Measurements from ENCODE around the gene GPHN.

GPHN gene

GRCh38 chr14:67221248-67221981, 713.5 kb downstream of the GPHN start:
- H2BK12ac ChIP-seq (ENCODE audit: low read length) = no peak overlapping the region
- H2AK5ac ChIP-seq (ENCODE audit: low read length) = no peak overlapping the region

GRCh38 chr14:67221982-67222328, 714.0 kb downstream of the GPHN start:
- no peak overlapping the region for H3K27ac ChIP-seq (ENCODE audit: low read depth, low read length)
- no peak for DNase-seq
- H3K9ac ChIP-seq (ENCODE audit: low read length) = no peak overlapping the region
- H3K4me2 ChIP-seq (ENCODE audit: low read length) = no peak overlapping the region
- no peaks in the 10 kb centered on the region for H3K9me3 ChIP-seq (ENCODE audit: insufficient read depth, low read depth, low read length)
- no peaks in the 10 kb centered on the region for H3K79me1 ChIP-seq (ENCODE audit: low read length)
- H3K79me2 ChIP-seq (ENCODE audit: control insufficient read depth, insufficient read depth, low read length, poor library complexity) = no peaks in the 10 kb centered on the region
- H3K4me3 ChIP-seq (ENCODE audit: low read depth, low read length) = no peak overlapping the region
- H2AK5ac ChIP-seq (ENCODE audit: low read length) = no peak overlapping the region
- no peaks in the 10 kb centered on the region for H3K27me3 ChIP-seq (ENCODE audit: insufficient read depth, low read length)
- no peak overlapping the region for H2BK120ac ChIP-seq (ENCODE audit: insufficient read depth, low read length, poor library complexity)
- WGBS (ENCODE audit: extremely low coverage, insufficient coverage, insufficient read length) = no CpG with 5 or more reads among the region's 4 CpGs
- no peak overlapping the region for H3K23ac ChIP-seq (ENCODE audit: low read length)
- H3K14ac ChIP-seq (ENCODE audit: low read length) = no peak overlapping the region
- no peak overlapping the region for H2AFZ ChIP-seq (ENCODE audit: insufficient read depth, low read length, poor library complexity)
- H3K36me3 ChIP-seq (ENCODE audit: control insufficient read depth in 1 of 2, insufficient read depth in 2 of 2, low read length in 2 of 2) = no peaks in the 10 kb centered on the region
- H3K4ac ChIP-seq (ENCODE audit: low read depth, low read length) = no peak overlapping the region
- no peak overlapping the region for H4K91ac ChIP-seq (ENCODE audit: low read depth, low read length)
- no peak overlapping the region for H3K18ac ChIP-seq (ENCODE audit: low read length)
- H2BK5ac ChIP-seq (ENCODE audit: low read depth, low read length, poor library complexity) = no peak overlapping the region
- H3K4me1 ChIP-seq (ENCODE audit: control insufficient read depth in 1 of 2, insufficient read depth in 2 of 2, low read length in 2 of 2) = peaks cover 4 to 6% of the 10 kb centered on the region in 2 experiments
- no peak overlapping the region for H2BK12ac ChIP-seq (ENCODE audit: low read length)
- H4K12ac ChIP-seq (ENCODE audit: low read depth, low read length) = no peak overlapping the region
- no peak overlapping the region for H4K8ac ChIP-seq (ENCODE audit: low read depth, low read length)

More at GRCh38 chr14:67221248-67221981, 713.5 kb downstream of the GPHN start:
- Histone ChIP-seq H4K8ac (ENCODE audit: low read depth, low read length) (no peak overlapping the region), H3K79me1 (ENCODE audit: low read length) (no peaks in the 10 kb centered on the region), H3K9me3 (ENCODE audit: insufficient read depth, low read depth, low read length) (no peaks in the 10 kb centered on the region), H3K4me1 (ENCODE audit: control insufficient read depth in 1 of 2, insufficient read depth in 2 of 2, low read length in 2 of 2) (peaks cover 4 to 6% of the 10 kb centered on the region in 2 experiments), H3K23ac (ENCODE audit: low read length) (no peak overlapping the region), H4K12ac (ENCODE audit: low read depth, low read length) (no peak overlapping the region), H2BK5ac (ENCODE audit: low read depth, low read length, poor library complexity) (no peak overlapping the region), H3K9ac (ENCODE audit: low read length) (no peak overlapping the region), H3K27me3 (ENCODE audit: insufficient read depth, low read length) (no peaks in the 10 kb centered on the region), H3K4ac (ENCODE audit: low read depth, low read length) (no peak overlapping the region), H3K14ac (ENCODE audit: low read length) (no peak overlapping the region), H3K4me3 (ENCODE audit: low read depth, low read length) (no peak overlapping the region), H4K91ac (ENCODE audit: low read depth, low read length) (no peak overlapping the region), H3K27ac (ENCODE audit: low read depth, low read length) (no peak overlapping the region), H3K4me2 (ENCODE audit: low read length) (no peak overlapping the region), H3K18ac (ENCODE audit: low read length) (no peak overlapping the region), H2BK120ac (ENCODE audit: insufficient read depth, low read length, poor library complexity) (no peak overlapping the region), H3K36me3 (ENCODE audit: control insufficient read depth in 1 of 2, insufficient read depth in 2 of 2, low read length in 2 of 2) (no peaks in the 10 kb centered on the region), H2AFZ (ENCODE audit: insufficient read depth, low read length, poor library complexity) (no peak overlapping the region), H3K79me2 (ENCODE audit: control insufficient read depth, insufficient read depth, low read length, poor library complexity) (no peaks in the 10 kb centered on the region)
- WGBS (ENCODE audit: extremely low coverage, insufficient coverage, insufficient read length) = no CpG with 5 or more reads among the region's 6 CpGs
- peak; percentile 30 to 91 for DNase-seq

DNA sequence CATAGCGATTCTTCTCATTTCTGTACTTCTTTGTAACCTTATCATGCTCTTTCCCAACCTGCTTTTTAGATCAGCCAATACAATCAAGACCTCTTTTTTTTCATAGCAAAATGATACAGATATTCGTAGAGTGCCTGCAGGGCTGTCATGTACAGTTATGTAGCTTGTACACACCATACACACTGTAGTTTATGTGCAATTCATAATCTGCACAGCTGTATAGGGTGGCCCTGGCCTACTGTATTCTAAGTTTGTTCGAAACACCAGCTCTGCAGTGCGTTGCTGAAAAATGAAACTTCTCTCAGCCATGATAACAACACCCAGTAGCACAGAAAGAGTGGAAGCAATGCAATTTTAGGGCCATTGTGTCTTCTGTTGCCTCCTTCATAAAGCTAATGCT, 717.6 kb downstream of the GPHN start:
- Histone ChIP-seq H3K4me1 (ENCODE audit: control insufficient read depth in 1 of 2, insufficient read depth in 2 of 2, low read length in 2 of 2) (peaks cover 0 to 2% of the 10 kb centered on the region in 2 experiments), H3K27ac (ENCODE audit: low read depth, low read length) (no peak overlapping the region), H2BK120ac (ENCODE audit: insufficient read depth, low read length, poor library complexity) (no peak overlapping the region), H3K9me3 (ENCODE audit: insufficient read depth, low read depth, low read length) (no peaks in the 10 kb centered on the region), H2AFZ (ENCODE audit: insufficient read depth, low read length, poor library complexity) (no peak overlapping the region), H2AK5ac (ENCODE audit: low read length) (no peak overlapping the region), H3K18ac (ENCODE audit: low read length) (no peak overlapping the region), H3K4me3 (ENCODE audit: low read depth, low read length) (no peak overlapping the region), H3K9ac (ENCODE audit: low read length) (no peak overlapping the region), H3K79me1 (ENCODE audit: low read length) (no peaks in the 10 kb centered on the region), H3K36me3 (ENCODE audit: control insufficient read depth in 1 of 2, insufficient read depth in 2 of 2, low read length in 2 of 2) (no peaks in the 10 kb centered on the region), H3K14ac (ENCODE audit: low read length) (no peak overlapping the region), H3K4ac (ENCODE audit: low read depth, low read length) (no peak overlapping the region), H2BK5ac (ENCODE audit: low read depth, low read length, poor library complexity) (no peak overlapping the region), H2BK12ac (ENCODE audit: low read length) (no peak overlapping the region), H4K8ac (ENCODE audit: low read depth, low read length) (no peak overlapping the region), H4K12ac (ENCODE audit: low read depth, low read length) (no peak overlapping the region), H3K79me2 (ENCODE audit: control insufficient read depth, insufficient read depth, low read length, poor library complexity) (no peaks in the 10 kb centered on the region), H3K23ac (ENCODE audit: low read length) (no peak overlapping the region), H3K27me3 (ENCODE audit: insufficient read depth, low read length) (no peaks in the 10 kb centered on the region), H4K91ac (ENCODE audit: low read depth, low read length) (no peak overlapping the region), H3K4me2 (ENCODE audit: low read length) (no peak overlapping the region)
- WGBS (ENCODE audit: extremely low coverage, insufficient coverage, insufficient read length) = no CpG with 5 or more reads among the region's 4 CpGs
- no peak for DNase-seq

DNA sequence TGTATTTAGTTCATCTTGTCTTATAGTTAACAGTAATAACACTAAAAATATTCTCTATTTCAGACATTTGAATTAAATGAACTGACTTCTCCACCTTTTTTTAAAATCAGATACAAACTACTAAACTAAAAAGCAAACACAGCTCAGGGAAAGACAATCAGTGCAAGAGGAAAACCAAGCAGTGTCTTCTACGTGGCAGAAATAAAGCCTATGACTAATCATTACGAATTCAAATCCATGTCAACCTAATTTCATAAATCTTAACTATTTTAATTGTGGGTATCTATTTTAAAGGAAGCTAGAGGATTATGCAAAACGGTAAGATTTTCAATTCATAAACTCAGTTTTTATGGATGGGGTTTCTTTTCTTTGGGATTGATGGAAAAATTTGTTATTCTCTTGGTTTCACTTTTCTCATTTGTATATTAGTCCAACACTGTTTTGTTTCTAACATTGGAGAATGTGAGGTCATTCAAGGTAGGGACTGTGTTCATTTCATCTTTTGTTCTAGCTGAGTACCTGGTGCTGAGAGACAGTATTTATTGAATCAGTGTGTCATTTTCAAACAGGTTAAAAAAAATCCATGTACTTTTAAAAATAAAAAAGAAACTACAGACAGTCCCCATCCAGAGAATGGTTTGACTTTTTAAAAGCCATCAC, 720.5 kb downstream of the GPHN start:
- no peaks in the 10 kb centered on the region for H3K79me1 ChIP-seq (ENCODE audit: low read length)
- no peak overlapping the region for H2BK5ac ChIP-seq (ENCODE audit: low read depth, low read length, poor library complexity)
- no peak overlapping the region for H3K18ac ChIP-seq (ENCODE audit: low read length)
- no peak overlapping the region for H4K91ac ChIP-seq (ENCODE audit: low read depth, low read length)
- no peak overlapping the region for H2BK120ac ChIP-seq (ENCODE audit: insufficient read depth, low read length, poor library complexity)
- H2AFZ ChIP-seq (ENCODE audit: insufficient read depth, low read length, poor library complexity) = no peak overlapping the region
- no peak for DNase-seq
- H3K23ac ChIP-seq (ENCODE audit: low read length) = no peak overlapping the region
- H4K12ac ChIP-seq (ENCODE audit: low read depth, low read length) = no peak overlapping the region
- no peaks in the 10 kb centered on the region for H3K27me3 ChIP-seq (ENCODE audit: insufficient read depth, low read length)
- H2AK5ac ChIP-seq (ENCODE audit: low read length) = no peak overlapping the region
- H3K27ac ChIP-seq (ENCODE audit: low read depth, low read length) = no peak overlapping the region
- no peak overlapping the region for H3K4me3 ChIP-seq (ENCODE audit: low read depth, low read length)
- no CpG with 5 or more reads among the region's 3 CpGs for WGBS (ENCODE audit: extremely low coverage, insufficient coverage, insufficient read length)
- H3K79me2 ChIP-seq (ENCODE audit: control insufficient read depth, insufficient read depth, low read length, poor library complexity) = no peaks in the 10 kb centered on the region
- H4K8ac ChIP-seq (ENCODE audit: low read depth, low read length) = no peak overlapping the region
- no peak overlapping the region for H2BK12ac ChIP-seq (ENCODE audit: low read length)
- H3K14ac ChIP-seq (ENCODE audit: low read length) = no peak overlapping the region
- H3K9ac ChIP-seq (ENCODE audit: low read length) = no peak overlapping the region
- H3K4me2 ChIP-seq (ENCODE audit: low read length) = no peak overlapping the region
- H3K36me3 ChIP-seq (ENCODE audit: control insufficient read depth in 1 of 2, insufficient read depth in 2 of 2, low read length in 2 of 2) = no peaks in the 10 kb centered on the region
- no peak overlapping the region for H3K4ac ChIP-seq (ENCODE audit: low read depth, low read length)
- no peaks in the 10 kb centered on the region for H3K9me3 ChIP-seq (ENCODE audit: insufficient read depth, low read depth, low read length)
- peaks cover 0 to 4% of the 10 kb centered on the region in 2 experiments for H3K4me1 ChIP-seq (ENCODE audit: control insufficient read depth in 1 of 2, insufficient read depth in 2 of 2, low read length in 2 of 2)

All from trophoblast cell (in vitro differentiated cells and primary cell).